ENCODE results near the gene PPP6R3. TPM values are rescaled to one million over a fixed set of nuclear protein-coding genes. Genes with fewer than 3 reads are reported as not detected.

Gene PPP6R3
- total and polyA plus RNA-seq, 2 experiments from 2014 or later, result 31.5 to 108 TPM

GRCh38 chr11:68652683-68653156 lies 192.2 kb downstream of the PPP6R3 start:
- no peak overlapping the region for H2AFZ ChIP-seq
- 85% methylated on average over 12 of the region's 12 CpGs for WGBS (ENCODE audit: low lambda C conversion rate, missing lambda C conversion rate)
- H3K9me2 ChIP-seq (replicated peaks; ENCODE audit: insufficient read depth), result no peaks in the 10 kb centered on the region
- H3K4me2 ChIP-seq, result no peak overlapping the region
- H3K9me3 ChIP-seq (ENCODE audit: low read depth), result no peaks in the 10 kb centered on the region
- DNase-seq (ENCODE audit: low spot score), result no peak
- H3K4me1 ChIP-seq (ENCODE audit: insufficient read depth), result no peaks in the 10 kb centered on the region
- H4K20me1 ChIP-seq (ENCODE audit: insufficient read depth, poor library complexity, severe bottlenecking), result no peaks in the 10 kb centered on the region
- H3K27ac ChIP-seq, result no peak overlapping the region
- H3K4me3 ChIP-seq, result no peak overlapping the region
- no peaks in the 10 kb centered on the region for H3K79me2 ChIP-seq
- H3K36me3 ChIP-seq (replicated peaks; ENCODE audit: insufficient read depth, low read depth), result no peaks in the 10 kb centered on the region
- no peak for TF ChIP-seq CTCF (IDR thresholded peaks at IDR 0.05; ENCODE audit: poor library complexity)
- TF ChIP-seq EZH2phosphoT487 (IDR thresholded peaks at IDR 0.05; ENCODE audit: low read depth, severe bottlenecking, unreplicated experiment), result no peak
- no peak for TF ChIP-seq EZH2 (IDR thresholded peaks at IDR 0.05; ENCODE audit: borderline replicate concordance)
- H3K27me3 ChIP-seq, result no peaks in the 10 kb centered on the region

- no peak overlapping the region for H2AFZ ChIP-seq
- no peak for TF ChIP-seq EZH2phosphoT487 (IDR thresholded peaks at IDR 0.05; ENCODE audit: low read depth, severe bottlenecking, unreplicated experiment)
- no peak for TF ChIP-seq EZH2 (IDR thresholded peaks at IDR 0.05; ENCODE audit: borderline replicate concordance)
- no peak for TF ChIP-seq CTCF (IDR thresholded peaks at IDR 0.05; ENCODE audit: poor library complexity)
Measured at GRCh38 chr11:68653486-68654430, 193.2 kb downstream of the PPP6R3 start.

GRCh38 chr11:68654978-68655377 lies 194.4 kb downstream of the PPP6R3 start:
- no peaks in the 10 kb centered on the region for H3K27me3 ChIP-seq
- TF ChIP-seq EZH2phosphoT487 (IDR thresholded peaks at IDR 0.05; ENCODE audit: low read depth, severe bottlenecking, unreplicated experiment), result no peak
- no peak for TF ChIP-seq CTCF (IDR thresholded peaks at IDR 0.05; ENCODE audit: poor library complexity)
- no peak for TF ChIP-seq EZH2 (IDR thresholded peaks at IDR 0.05; ENCODE audit: borderline replicate concordance)
- no peak overlapping the region for H2AFZ ChIP-seq
- H3K27ac ChIP-seq, result no peak overlapping the region
- no peak for DNase-seq (ENCODE audit: low spot score)
- peaks cover 9% of the 10 kb centered on the region for H3K4me1 ChIP-seq (ENCODE audit: insufficient read depth)
- H3K9me3 ChIP-seq (ENCODE audit: low read depth), result no peaks in the 10 kb centered on the region
- H4K20me1 ChIP-seq (ENCODE audit: insufficient read depth, poor library complexity, severe bottlenecking), result no peaks in the 10 kb centered on the region
- no peaks in the 10 kb centered on the region for H3K9me2 ChIP-seq (replicated peaks; ENCODE audit: insufficient read depth)
- H3K4me2 ChIP-seq, result no peak overlapping the region
- H3K79me2 ChIP-seq, result no peaks in the 10 kb centered on the region
- 94% methylated on average over 8 of the region's 8 CpGs for WGBS (ENCODE audit: low lambda C conversion rate, missing lambda C conversion rate)
- H3K4me3 ChIP-seq, result no peak overlapping the region
- no peaks in the 10 kb centered on the region for H3K36me3 ChIP-seq (replicated peaks; ENCODE audit: insufficient read depth, low read depth)

More at GRCh38 chr11:68653486-68654430, 193.2 kb downstream of the PPP6R3 start:
- no peaks in the 10 kb centered on the region for H3K27me3 ChIP-seq
- no peak overlapping the region for H3K27ac ChIP-seq
- no peak overlapping the region for H3K4me3 ChIP-seq
- 85% methylated on average over 24 of the region's 24 CpGs for WGBS (ENCODE audit: low lambda C conversion rate, missing lambda C conversion rate)
- no peaks in the 10 kb centered on the region for H3K36me3 ChIP-seq (replicated peaks; ENCODE audit: insufficient read depth, low read depth)
- H3K9me3 ChIP-seq (ENCODE audit: low read depth), result no peaks in the 10 kb centered on the region
- no peak overlapping the region for H3K4me2 ChIP-seq
- no peaks in the 10 kb centered on the region for H3K79me2 ChIP-seq
- no peaks in the 10 kb centered on the region for H4K20me1 ChIP-seq (ENCODE audit: insufficient read depth, poor library complexity, severe bottlenecking)
- H3K4me1 ChIP-seq (ENCODE audit: insufficient read depth), result peaks cover 3% of the 10 kb centered on the region
- no peaks in the 10 kb centered on the region for H3K9me2 ChIP-seq (replicated peaks; ENCODE audit: insufficient read depth)
- DNase-seq (ENCODE audit: low spot score), result no peak
